Thyroid gland (tissue), 4 donors: Measurements from ENCODE around the gene GNAI1.

Experiments
- CTCF ChIP-seq, 6 experiments: fragments of 200-600 bp in 3 of 6; fragments of 450-650 bp in 3 of 6; sonication (generic) in 3 of 6; IDR thresholded peaks; one replicate each; pipeline ENCODE4 v1.5.1; 2016 to 2019; ENCODE audit warnings: antibody characterized with exemption in 6 of 6, mild to moderate bottlenecking in 2 of 6, inconsistent platforms in 1 of 6, moderate library complexity in 1 of 6
- POLR2A ChIP-seq, 2 donors: fragments of 450-650 bp; IDR thresholded peaks; one replicate each; pipeline ENCODE4 v1.6.1; 2017; ENCODE audit warnings: antibody characterized with exemption in 2 of 2, mild to moderate bottlenecking in 2 of 2, moderate library complexity in 1 of 2

GRCh38 chr7:80204454-80204853 is 69.8 kb downstream of the GNAI1 start:
- TF ChIP-seq CTCF (IDR thresholded peaks at IDR 0.05) (no peak), POLR2A (IDR thresholded peaks at IDR 0.05) (no peak)
